NCI-H446 (cell line): ENCODE results near the gene LRRC32.
"Not testable (repeated sequence)": the region's sequence is repeated elsewhere in the genome, so short reads cannot be mapped to it uniquely, and the experiment has no call there.

ENCODE experiments used
- DNase-seq, 2 experiments: peaks; one replicate each; lab custom pipeline; 2025; lab: John Stamatoyannopoulos, UW

Gene LRRC32

DNA sequence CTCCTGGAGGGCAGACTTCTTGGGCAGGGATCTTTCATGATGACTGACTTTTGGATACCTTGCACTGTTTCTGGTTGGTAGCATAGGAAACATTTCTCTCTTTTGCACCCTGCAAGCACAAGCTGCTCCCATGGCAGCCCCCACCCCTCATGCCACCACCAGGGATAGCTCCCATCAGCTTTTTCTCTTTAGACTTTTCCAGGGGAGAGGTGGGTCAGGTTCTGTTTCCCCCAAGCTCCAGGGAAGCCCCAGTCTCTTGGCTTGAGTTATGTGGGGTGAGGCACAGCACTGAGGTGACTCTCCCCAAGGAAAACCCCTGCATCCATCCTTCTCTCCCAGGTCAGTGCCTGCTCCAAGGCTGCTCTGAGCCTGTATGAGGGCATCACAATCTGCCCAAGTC is 22.5 kb downstream of the LRRC32 start:
- no peak for DNase-seq

DNA sequence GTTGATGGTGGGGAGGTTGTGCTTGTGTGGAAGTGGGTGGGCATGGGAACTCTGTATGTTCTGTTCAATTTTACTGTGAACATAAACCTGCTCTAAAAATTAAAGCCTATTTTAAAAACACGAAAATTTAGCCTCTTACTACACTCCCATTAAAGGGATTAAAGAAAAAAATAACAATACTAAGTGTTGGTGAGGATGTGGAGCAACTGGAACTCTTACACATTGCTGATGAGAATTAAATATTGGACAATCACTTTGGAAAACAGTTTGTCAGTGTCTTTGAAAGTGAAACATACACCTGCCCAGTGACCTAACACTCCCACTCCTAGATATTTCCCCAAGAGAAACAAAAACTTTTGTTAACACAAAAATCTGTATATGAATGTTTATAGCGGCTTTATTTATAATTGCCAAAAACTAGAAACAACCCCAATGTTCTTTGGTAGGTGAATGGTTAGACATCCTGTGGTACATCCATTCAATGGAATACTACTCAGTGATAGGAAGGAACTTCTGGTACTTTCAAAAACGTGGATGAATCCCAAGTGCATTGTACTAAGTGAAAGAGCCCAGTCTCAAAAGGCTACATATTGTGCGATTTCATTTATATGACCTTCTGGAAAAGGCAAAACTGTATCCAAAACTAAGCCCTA is 23.5 kb downstream of the LRRC32 start:
- no peak for DNase-seq

- no peak for DNase-seq
Observed at GRCh38 chr11:76644591-76644990, 26.0 kb downstream of the LRRC32 start.

DNA sequence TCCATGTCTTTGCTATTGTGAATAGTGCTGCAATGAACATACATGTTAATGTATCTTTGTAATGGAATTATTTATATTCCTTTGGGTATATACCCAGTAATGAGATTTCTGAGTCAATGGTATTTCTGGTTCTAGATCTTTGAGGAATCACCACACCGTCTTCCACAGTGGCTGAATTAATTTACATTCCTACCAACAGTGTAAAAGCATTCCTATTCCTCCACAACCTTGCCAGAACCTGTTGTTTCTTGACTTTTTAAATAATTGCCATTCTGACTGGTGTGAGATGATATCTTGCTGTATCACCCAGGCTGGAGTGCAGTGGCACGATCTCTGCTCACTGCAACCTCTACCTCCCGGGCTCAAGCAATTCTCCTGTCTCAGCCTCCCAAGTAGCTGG is 26.8 kb downstream of the LRRC32 start:
- not testable (repeated sequence) for DNase-seq

DNA sequence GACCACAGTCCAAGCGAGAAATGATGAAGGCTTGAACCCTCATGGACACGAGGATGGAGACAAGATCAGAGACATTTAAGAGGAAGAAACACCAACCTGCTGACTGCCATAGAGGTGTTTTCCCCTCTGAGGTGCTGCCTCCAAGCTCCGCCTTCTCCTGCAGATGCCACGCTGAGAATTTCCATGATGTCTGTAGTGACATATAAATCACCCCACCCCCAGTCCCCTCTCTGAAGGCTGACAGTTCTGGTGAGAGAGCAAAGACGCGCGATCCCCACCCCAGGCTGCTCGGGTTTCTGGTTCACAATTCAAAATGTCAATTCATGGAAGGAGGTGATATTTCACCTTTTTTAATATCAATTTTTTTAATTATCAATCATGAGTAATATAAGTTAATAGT is 28.2 kb downstream of the LRRC32 start:
- DNase-seq = no peak

DNA sequence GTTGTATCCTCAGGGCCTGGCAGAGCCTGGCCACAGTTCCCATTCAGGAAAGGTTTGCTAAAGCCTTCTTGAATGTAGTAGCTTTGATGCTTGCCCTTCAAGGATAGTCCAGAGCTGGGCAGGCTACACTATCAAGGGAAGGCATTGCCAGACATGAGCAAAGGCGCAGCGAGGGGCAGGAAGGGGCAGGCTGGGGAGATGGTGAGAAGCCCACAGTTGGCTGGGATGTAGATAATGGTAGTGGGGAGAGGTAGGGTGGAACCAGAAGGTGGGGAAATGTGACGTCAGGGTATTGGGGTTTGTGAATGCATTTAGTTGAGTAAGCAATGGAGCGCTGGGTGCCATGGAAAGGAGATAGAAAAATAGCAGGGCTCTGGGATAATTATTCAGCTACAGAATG is 28.6 kb downstream of the LRRC32 start:
- no peak for DNase-seq

DNA sequence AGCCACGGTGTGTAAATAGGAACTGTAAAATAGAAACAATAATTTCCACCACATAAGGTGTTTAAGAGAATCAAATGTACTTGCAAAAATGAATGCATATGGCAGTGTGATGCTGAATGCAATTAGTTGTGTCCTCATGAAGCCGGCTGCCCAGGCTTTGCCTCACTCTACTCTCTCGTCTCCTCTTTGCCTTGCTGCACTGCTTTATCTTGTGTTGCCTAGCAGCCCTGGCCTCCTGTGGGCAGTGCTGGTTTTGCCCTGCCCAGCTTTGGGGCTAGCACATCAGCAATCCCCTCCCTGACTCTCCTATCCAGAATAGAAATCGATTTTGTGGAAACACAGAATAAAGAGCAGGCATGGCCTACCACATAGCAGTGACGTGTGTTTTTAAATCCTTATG is 30.0 kb downstream of the LRRC32 start:
- no peak for DNase-seq

DNA sequence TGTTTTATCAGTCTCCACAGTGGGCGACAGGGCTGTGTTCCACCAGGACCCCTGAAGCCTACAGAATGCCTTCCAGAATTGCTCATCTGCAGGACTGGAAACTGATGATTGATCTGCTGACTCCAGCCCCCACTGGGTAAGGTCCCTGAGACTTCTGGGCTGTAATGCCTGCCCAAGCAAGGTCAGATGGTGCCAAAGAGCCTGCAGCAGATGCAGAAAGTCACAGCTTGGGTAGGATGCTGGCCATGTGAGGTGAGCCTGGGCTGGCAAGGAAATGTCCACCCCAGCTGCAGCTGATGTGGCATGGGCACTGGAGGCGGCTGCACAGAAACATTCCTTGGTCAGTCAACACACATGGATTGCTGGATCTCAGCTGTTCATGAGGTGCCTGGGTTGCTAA is 30.9 kb downstream of the LRRC32 start:
- no peak for DNase-seq

DNA sequence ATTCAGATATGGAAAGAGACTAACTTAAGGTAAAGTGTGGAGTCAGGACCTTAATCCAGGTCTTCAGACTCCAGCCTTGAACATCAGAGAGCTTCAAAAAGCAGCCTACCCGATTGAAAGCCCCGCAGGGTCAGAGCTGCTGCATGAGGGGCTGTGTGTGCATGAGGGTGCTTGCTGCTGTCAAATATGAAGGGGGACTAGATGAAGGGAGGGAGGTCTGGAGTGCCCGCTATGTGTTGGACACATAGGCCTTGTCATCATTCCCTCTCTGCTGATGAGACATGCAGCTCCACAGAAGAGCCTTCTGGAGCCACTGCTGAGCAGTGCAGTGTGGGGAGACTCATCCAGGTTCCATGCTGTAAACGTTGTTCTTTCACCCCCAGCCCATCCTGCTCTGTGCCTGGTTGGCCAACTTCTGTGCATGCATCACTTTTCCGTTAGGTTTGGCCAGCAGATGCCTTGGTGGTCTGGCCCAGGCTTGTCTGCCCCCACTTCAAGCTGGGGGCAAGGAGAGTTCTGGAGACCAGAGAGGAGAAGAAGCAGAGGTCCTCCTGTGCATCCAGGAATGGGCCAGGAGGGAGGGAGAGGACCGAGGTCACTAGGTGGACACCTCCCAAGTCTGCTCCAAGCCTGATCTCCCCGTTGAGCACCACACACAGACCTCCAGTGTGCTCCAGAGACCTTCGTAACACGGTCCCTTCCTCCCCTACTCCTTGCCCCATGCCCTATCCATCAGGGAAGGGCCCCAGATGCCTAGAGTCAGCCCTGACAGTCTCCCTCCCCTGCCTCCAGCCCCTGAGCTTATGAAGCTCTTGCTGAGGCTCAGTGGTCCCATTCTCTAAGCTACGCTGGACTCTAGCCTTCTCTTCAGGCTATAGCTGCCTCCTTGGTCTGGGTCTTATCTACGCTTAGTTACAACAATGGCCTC is 32.0 kb downstream of the LRRC32 start:
- DNase-seq = no peak

DNA sequence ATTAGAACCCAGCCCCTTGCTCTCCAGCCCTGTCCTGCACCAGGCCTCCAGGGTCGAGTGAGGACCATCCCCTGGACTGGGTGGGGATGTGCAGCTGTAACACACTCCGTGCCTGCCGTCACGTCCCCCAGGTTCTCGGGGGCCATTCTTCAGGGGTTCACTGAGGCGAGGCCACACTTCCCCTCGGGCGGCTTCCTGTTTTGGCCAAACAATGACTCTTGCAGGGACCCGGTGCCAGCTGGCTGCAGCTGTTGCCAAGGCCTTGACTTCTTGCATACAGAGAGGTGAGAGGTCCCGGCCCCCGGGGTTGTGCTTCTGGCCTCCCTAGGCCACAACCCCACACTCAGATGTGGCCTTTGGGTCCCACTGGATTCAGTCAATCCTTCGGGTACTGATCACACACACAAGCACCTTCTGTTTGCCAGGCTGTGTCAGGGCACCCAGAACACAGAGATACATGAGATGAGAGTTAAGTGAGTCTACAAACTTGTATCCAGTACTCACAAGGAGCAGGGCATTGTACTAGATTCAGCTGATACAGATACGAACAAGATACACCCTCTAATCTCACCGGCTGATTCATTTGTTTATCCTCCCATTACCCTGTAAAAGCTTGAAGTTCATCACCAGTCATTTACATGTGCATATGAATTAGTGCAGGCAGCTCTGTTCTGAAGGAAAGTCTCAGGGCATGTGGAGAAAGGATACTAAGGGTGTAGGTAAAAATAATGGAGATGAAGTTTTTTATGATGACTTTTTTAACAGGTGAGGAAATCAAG is 32.9 kb downstream of the LRRC32 start:
- no peak for DNase-seq

GRCh38 chr11:76636826-76637460 is 33.6 kb downstream of the LRRC32 start:
- DNase-seq = no peak

DNA sequence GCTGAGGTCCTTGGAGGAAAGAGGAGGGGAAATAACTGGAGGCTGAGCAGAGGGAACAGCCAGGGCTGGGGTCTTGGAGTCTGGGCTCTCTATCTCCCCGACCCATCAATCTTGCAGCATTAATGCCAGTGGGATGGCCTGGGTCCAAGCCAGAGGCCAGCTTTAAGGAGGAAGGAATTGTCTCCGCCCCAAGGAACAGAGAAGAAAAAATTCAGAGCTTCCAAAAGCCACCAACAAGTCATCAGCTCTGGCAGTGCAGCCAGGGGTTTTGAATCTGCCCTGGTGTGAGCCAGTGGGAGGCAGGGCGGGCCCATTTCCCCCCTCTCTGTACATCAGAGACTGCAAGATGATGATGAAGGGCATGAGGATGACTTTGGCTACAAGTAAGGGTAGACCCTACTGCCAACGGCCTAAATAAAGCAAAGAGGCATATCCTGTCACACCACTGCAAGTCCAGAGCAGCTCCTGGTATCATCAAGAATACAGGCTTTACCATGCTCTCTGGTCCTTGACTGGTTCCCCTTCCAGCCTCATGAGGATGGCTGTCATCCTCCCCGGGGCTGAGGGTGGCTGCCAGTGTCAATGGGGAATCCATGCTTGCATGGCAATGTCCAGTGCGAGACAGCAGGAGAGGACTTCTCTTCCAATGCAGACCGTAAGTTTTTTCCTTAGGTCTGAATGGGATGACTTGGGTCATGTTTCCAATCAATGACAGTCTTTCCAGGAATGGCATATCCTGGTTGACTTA is 34.4 kb downstream of the LRRC32 start:
- no peak for DNase-seq

DNA sequence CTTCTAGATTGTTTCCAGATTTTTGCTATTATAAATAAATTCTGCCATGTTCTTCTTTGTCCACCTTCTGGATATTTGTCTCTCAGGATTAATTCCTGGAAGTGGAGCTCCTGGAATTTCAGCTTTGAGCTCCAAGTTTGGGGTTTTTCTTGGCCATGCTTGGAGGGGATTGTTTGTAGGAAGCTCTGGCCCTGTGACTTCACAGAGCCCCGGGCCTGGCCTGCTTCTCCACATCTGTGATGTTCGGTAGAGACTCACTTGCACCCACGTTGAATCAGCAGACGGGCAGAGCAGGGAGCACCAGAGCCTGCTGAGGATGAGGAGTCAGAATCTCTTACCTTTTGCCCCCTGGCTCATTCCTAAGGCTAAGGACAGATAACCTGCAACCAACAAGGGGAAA is 35.7 kb downstream of the LRRC32 start:
- no peak for DNase-seq

DNA sequence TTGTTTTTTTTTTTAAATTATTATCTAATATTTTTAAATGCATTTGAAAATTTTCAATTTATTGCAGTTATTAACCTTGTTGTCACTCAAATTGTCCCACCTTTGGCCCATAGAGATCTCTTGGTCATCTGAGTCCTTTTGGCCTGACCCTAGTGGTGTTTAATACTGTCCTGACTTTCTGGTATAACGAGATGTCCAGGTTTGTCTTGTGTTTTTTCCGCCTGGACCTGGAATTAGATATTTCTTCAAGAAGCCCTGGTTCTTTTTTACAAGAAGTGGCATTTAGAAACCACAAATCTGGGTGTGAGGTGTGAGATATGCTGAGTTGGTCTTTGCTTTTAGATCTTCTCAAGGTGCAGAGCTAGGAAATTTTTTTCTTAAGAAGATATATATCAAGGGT is 38.1 kb downstream of the LRRC32 start:
- no peak for DNase-seq

DNA sequence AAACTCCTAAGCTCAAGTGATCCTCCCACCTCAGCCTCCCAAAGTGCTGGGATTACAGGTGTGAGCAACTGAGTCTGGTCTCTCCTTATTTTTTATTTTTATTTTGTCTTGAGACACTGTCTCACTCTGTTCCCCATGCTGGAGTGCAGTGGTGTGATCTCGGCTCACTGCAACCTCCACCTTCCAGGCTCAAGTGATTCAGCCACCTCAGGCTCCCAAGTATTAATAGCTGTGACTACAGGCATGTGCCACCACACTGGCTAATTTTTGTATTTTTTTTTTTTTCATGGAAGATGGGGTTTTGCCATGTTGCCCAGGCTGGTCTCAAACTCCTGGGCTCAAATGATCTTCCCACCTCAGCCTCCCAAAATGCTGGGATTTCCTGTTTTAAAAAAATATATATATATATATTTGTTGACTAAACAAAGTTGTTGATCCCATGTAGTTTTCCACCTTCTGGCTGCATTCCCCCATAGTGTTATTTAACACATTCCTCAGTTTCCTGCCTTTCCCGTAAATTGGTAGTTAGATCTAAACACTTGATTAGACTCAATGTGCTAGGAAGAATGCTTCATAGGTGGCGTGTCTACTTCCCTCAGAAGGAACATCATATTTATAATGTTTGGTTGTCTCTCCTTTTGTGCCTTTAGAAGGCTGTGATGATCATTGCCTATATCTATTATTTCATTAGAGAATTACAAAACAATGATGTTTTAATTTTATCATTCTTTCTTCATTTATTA is 38.8 kb downstream of the LRRC32 start:
- DNase-seq = no peak

GRCh38 chr11:76630600-76631281 is 39.8 kb downstream of the LRRC32 start:
- DNase-seq = no peak

DNA sequence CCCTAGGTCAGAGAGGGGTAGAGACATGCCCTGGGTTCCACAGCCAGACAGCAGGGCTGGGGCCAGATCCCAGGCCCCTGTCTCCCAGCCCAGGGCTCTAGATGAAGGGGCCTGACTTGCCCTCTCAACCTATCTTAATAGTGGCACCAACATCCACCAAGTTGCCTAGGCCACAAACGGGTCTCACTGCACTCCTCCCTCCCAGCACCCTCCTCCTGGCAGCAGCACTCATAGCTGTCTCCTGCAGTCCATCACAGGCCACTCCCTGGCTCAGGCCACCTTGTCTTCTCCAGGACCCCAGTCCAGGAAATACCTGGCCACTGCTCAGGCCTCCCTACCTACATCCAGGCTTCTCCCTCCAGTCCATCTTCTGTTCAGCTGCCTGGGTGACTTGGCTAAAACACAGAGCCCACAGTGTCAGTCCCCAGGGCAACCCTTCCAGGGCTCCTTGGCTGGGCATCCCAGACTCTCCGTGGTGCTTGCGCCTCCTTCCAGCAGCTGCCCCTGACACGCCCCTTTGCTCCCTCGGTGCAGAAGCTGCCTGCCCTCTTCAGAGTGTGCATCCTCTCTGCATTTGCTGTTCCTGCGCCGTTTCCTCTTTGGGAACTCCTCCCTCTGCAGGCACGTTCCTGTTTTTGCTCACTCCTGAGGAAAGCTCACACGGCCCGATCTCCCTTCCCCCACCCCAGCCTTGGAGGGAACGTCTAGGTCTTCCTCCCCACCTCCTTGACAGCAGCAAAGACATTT is 40.5 kb downstream of the LRRC32 start:
- DNase-seq = no peak

DNA sequence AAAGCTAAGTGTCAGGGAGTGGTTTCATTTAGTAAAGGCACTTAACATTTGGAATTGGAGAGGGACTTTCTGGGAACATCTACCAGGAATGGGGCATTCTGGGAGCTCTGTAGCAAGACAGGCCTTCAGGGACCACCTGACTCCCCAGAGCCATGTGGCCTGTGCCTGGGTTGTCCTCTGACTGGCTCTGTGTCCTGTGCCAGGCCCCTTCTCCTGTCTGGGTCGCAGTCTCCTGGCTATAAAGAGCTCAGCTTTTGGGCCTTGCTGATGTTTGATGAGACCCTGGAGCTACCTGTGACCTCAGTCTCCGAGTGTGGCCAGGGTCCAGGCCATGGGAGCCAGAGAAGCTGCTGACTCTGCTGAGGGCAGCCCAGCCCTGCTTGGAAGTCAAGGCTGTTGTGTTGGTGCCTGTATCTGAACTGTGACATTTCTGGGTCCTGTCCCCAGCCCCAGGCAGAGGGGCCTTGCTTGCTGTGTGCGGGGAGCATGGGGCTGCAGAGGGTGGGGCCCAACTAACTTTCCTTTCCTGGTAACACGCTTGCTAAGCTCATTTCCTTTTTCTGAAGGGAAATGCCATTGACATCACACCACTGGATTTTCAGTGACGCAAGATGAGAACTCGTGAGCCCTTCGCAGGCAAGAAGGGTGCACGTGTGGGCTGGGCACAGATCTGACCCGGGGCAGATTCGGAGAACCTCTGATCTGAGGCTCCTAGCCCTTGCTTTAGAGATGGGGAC is 41.3 kb downstream of the LRRC32 start:
- no peak for DNase-seq
